ENCODE results near the gene ZNF609.

- TF ChIP-seq CTCF (IDR thresholded peaks at IDR 0.05; ENCODE audit: low read depth, low read length) (no peak), EZH2phosphoT487 (IDR thresholded peaks at IDR 0.05; ENCODE audit: low read depth) (no peak)
These were observed 256.8 kb downstream of the ZNF609 start for GRCh38 chr15:64717130-64717529.
